Body of pancreas (tissue), 4 donors: ENCODE measurements around the gene ZDHHC13.

Source experiments
- POLR2A ChIP-seq, 3 donors: fragments of 450-650 bp; IDR thresholded peaks; one replicate each; pipeline ENCODE4 v1.6.1; 2016; ENCODE audit warnings: antibody characterized with exemption in 3 of 3, mild to moderate bottlenecking in 2 of 3
- TF ChIP-seq, protein P1 (sequence below), 7 experiments: fragments of 450-650 bp in 4 of 7; fragments of 200-600 bp in 3 of 7; sonication (generic) in 3 of 7; IDR thresholded peaks; one replicate each; pipeline ENCODE4 v1.5.1; 2016 to 2019; ENCODE audit warnings: antibody characterized with exemption in 7 of 7

- TF ChIP-seq, protein P1, sequence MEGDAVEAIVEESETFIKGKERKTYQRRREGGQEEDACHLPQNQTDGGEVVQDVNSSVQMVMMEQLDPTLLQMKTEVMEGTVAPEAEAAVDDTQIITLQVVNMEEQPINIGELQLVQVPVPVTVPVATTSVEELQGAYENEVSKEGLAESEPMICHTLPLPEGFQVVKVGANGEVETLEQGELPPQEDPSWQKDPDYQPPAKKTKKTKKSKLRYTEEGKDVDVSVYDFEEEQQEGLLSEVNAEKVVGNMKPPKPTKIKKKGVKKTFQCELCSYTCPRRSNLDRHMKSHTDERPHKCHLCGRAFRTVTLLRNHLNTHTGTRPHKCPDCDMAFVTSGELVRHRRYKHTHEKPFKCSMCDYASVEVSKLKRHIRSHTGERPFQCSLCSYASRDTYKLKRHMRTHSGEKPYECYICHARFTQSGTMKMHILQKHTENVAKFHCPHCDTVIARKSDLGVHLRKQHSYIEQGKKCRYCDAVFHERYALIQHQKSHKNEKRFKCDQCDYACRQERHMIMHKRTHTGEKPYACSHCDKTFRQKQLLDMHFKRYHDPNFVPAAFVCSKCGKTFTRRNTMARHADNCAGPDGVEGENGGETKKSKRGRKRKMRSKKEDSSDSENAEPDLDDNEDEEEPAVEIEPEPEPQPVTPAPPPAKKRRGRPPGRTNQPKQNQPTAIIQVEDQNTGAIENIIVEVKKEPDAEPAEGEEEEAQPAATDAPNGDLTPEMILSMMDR (IDR thresholded peaks at IDR 0.05): no peak
- no peak for TF ChIP-seq POLR2A (IDR thresholded peaks at IDR 0.05)
These were observed 17.0 kb downstream of the ZDHHC13 start for GRCh38 chr11:19134004-19134403.
